GM12878 (cell line): Measurements from ENCODE around the gene HYDIN. TPM values are rescaled to one million over a fixed set of nuclear protein-coding genes. Genes with fewer than 3 reads are reported as not detected.

Experiments
- ATAC-seq: fragments of 200-7000 bp; cut with Tn5 transposase; 3 replicates; pipeline ENCODE4 v1.9.1; 2020; ENCODE audit warnings: mild to moderate bottlenecking, moderate library complexity
- BruUV-seq: library from RNA; stranded (reverse); fragments of 400-500 nt; replicated peaks from 2 replicates; lab custom pipeline; 2021; lab: Mats Ljungman, UMichigan
- CTCF ChIA-PET: fragments of 300-600 bp; sonication (Branson Sonifier 250); formaldehyde crosslinking; extraction: SDS; loops from one replicate; lab custom pipeline; 2021; ENCODE audit warnings: inconsistent platforms; lab: Yijun Ruan, JAX
- POLR2A ChIA-PET: fragments of 350-600 bp; formaldehyde crosslinking; extraction: SDS; loops from one replicate; lab custom pipeline; 2021; ENCODE audit warnings: inconsistent platforms; lab: Charles Lee
- RAD21 ChIA-PET: fragments of 300-600 bp; sonication (Branson Sonifier 250); formaldehyde crosslinking; loops from one replicate; lab custom pipeline; 2023; ENCODE audit warnings: antibody characterized with exemption; ENCODE audit not compliant: unreplicated experiment; lab: Charles Lee
- SMC1A ChIA-PET: fragments of 300-600 bp; sonication (Branson Sonifier 250); formaldehyde crosslinking; loops from one replicate; lab custom pipeline; 2023; ENCODE audit not compliant: unreplicated experiment, uncharacterized antibody; lab: Charles Lee
- DNase-seq: peaks from one replicate; pipeline ENCODE4 v3.0.0-alpha.2; 2011; ENCODE audit warnings: low read depth, low spot score
- FAIRE-seq: peaks from 3 replicates; lab custom pipeline; 2011; peaks lifted over from hg19 to GRCh38; lab: Jason Lieb, UNC
- H2AFZ ChIP-seq: 2 replicates; pipeline ENCODE4 v1.6.0; 2011; ENCODE audit warnings: low read depth, low read length, control low read depth; ENCODE audit not compliant: control insufficient read depth
- H3K27ac ChIP-seq: 2 replicates; pipeline ENCODE4 v1.5.1; 2011; ENCODE audit warnings: control low read depth; ENCODE audit not compliant: control insufficient read depth, insufficient read depth
- H3K27me3 ChIP-seq, 2 experiments: replicated peaks in 1 of 2; 2 replicates each; pipeline versions ENCODE4 v1.6.0 to v1.6.1; 2011; ENCODE audit warnings: low read length in 1 of 2; ENCODE audit not compliant: control insufficient read depth in 2 of 2, insufficient read depth in 2 of 2
- H3K36me3 ChIP-seq, 2 experiments: 2 replicates each; pipeline ENCODE4 v1.5.1; 2011; ENCODE audit warnings: low read length in 1 of 2; ENCODE audit not compliant: control insufficient read depth in 2 of 2, insufficient read depth in 2 of 2
- H3K4me1 ChIP-seq: 2 replicates; pipeline ENCODE4 v1.6.1; 2011; ENCODE audit warnings: mild to moderate bottlenecking, low read length, moderate library complexity, mixed read lengths; ENCODE audit not compliant: control insufficient read depth, insufficient read depth
- H3K4me2 ChIP-seq: 2 replicates; pipeline ENCODE4 v1.6.0; 2011; ENCODE audit warnings: control low read depth; ENCODE audit not compliant: control insufficient read depth, insufficient read depth
- H3K4me3 ChIP-seq: fragments of 200-600 bp; sonication (generic); 2 replicates; pipeline ENCODE4 v1.5.1; 2016
- H3K79me2 ChIP-seq: 2 replicates; pipeline ENCODE4 v1.6.0; 2011; ENCODE audit warnings: low read length; ENCODE audit not compliant: control insufficient read depth, insufficient read depth
- H3K9ac ChIP-seq: 2 replicates; pipeline ENCODE4 v1.8.0; 2011; ENCODE audit warnings: low read length, control low read depth, mixed read lengths; ENCODE audit not compliant: control insufficient read depth, insufficient read depth
- H3K9me3 ChIP-seq: replicated peaks from 3 replicates; pipeline ENCODE4 v1.5.1; 2011; ENCODE audit warnings: mild to moderate bottlenecking, low read length; ENCODE audit not compliant: control insufficient read depth, insufficient read depth
- H4K20me1 ChIP-seq: 2 replicates; pipeline ENCODE4 v1.6.0; 2011; ENCODE audit not compliant: control insufficient read depth, insufficient read depth
- BCLAF1 ChIP-seq: fragments of 450-650 bp; IDR thresholded peaks from 2 replicates; pipeline ENCODE4 v1.6.1; 2017; ENCODE audit warnings: antibody characterized with exemption, mild to moderate bottlenecking, moderate library complexity
- CEBPB ChIP-seq, 2 experiments: fragments of 150-350 bp in 1 of 2; IDR thresholded peaks; 2 replicates each; pipeline ENCODE4 v1.6.1; 2012 to 2014; ENCODE audit warnings: low read depth in 2 of 2, low read length in 2 of 2, borderline replicate concordance in 1 of 2, inconsistent platforms in 1 of 2
- GABPA ChIP-seq: IDR thresholded peaks from 2 replicates; pipeline ENCODE4 v1.6.1; 2014; ENCODE audit warnings: antibody characterized with exemption, low read depth, mild to moderate bottlenecking, inconsistent platforms
- GATAD2B ChIP-seq: fragments of 450-650 bp; conservative IDR thresholded peaks from 2 replicates; pipeline ENCODE4 v1.6.1; 2017; ENCODE audit warnings: low read depth, mild to moderate bottlenecking, moderate library complexity
- POLR2AphosphoS5 ChIP-seq: IDR thresholded peaks from 2 replicates; pipeline ENCODE4 v1.6.1; 2011; ENCODE audit warnings: mild to moderate bottlenecking, low read length, inconsistent platforms
- ZNF592 ChIP-seq: fragments of 450-650 bp; IDR thresholded peaks from 2 replicates; pipeline ENCODE4 v1.6.1; 2017; ENCODE audit warnings: mild to moderate bottlenecking, moderate library complexity
- ZNF622 ChIP-seq: fragments of 450-650 bp; IDR thresholded peaks from 2 replicates; pipeline ENCODE4 v1.6.1; 2017; ENCODE audit warnings: mild to moderate bottlenecking, inconsistent platforms
- WGBS: methylation state at CpG from one replicate; pipeline ENCODE4 v1.1.6; 2016; ENCODE audit warnings: low lambda C conversion rate; ENCODE audit not compliant: insufficient replicate concordance, insufficient coverage; ENCODE audit errors: missing lambda C conversion rate; 5-methylcytosine and 5-hydroxymethylcytosine counted together
- in situ Hi-C: fragments of 300-500 bp; cut with MboI; formaldehyde crosslinking; loops from 9 replicates; pipeline ENCODE4 v1.14.3; 2018; ENCODE audit warnings: mixed read lengths
- intact Hi-C: fragments of 100-400 bp; cut with micrococcal nuclease; formaldehyde crosslinking; loops from one replicate; pipeline ENCODE4 v1.14.2; 2022; ENCODE audit not compliant: unreplicated experiment
- polyA plus RNA-seq, 11 experiments: library from polyadenylated mRNA; depleted of rRNA in 4 of 11; unstranded in 6 of 11; stranded (reverse) in 5 of 11; fragments of >200 nt; fragmentation: Nextera tagmentation in 4 of 11; fragmentation: Illumina TruSeq in 1 of 11; extraction: Ambion mirVana in 4 of 11; extraction: Trizol in 1 of 11; gene quantifications; 1 replicate in 1 of 11; 2 replicates in 10 of 11; pipeline versions ENCODE4 v1.2.1 to v1.2.3, GENCODE V29; 2011 to 2016; ENCODE audit warnings: inconsistent platforms in 2 of 11, missing spikeins in 2 of 11, low read depth in 1 of 11
- total RNA-seq, 4 experiments: library from RNA; depleted of rRNA in 3 of 4; stranded (reverse); fragments of >200 nt in 3 of 4; fragmentation: Illumina TruSeq in 1 of 4; extraction: Trizol in 1 of 4; gene quantifications; 2 replicates each; pipeline versions ENCODE4 v1.2.1 to v1.2.3, GENCODE V29; 2013 to 2021

The HYDIN gene
- total and polyA plus RNA-seq, 10 of the 15 experiments (the other 5 are each of a cell fraction or from before 2014, with no cell fraction given): 0.01 to 0.30 (median 0.10) TPM; not detected in 7

GRCh38 chr16:70786020-70786755, 444.3 kb downstream of the HYDIN start (continued):
- TF ChIP-seq ZNF622 (no peak), CEBPB (IDR thresholded peaks at IDR 0.05; ENCODE audit: borderline replicate concordance in 1 of 2, low read depth in 2 of 2, low read length in 2 of 2) (no peak), POLR2AphosphoS5 (no peak), GATAD2B (no peak)
- TF ChIP-seq, all 136 proteins: peak for 0

- H3K9me3 ChIP-seq: peaks cover 2% of the 10 kb centered on the region; the same call in 1 of the 3 replicates
- intact Hi-C loops (no loop called here), in situ Hi-C loops (no loop called here)
- ATAC-seq (no peak), FAIRE-seq (no peak), DNase-seq (no peak)
- no TSS peak for BruUV-seq
- no peaks in the 10 kb centered on the region for H3K27me3 ChIP-seq
- H4K20me1 ChIP-seq: no peaks in the 10 kb centered on the region
- CTCF ChIA-PET: interaction anchor here (0.6 to 2.0 kb wide), 2 partner anchors 14 to 911 kb away, joined by 3 to 11 read pairs; no protein-coding TSS in a partner anchor
- H3K4me1 ChIP-seq: no peaks in the 10 kb centered on the region
- peaks cover 34 to 42% of the 10 kb centered on the region in 2 experiments for H3K36me3 ChIP-seq
- no peak overlapping the region for H3K9ac ChIP-seq
- H2AFZ ChIP-seq: no peak overlapping the region
- no peak for TF ChIP-seq GABPA
- TF ChIP-seq BCLAF1: no peak
- TF ChIP-seq ZNF592: no peak
- H3K79me2 ChIP-seq: no peaks in the 10 kb centered on the region
- no peak overlapping the region for H3K27ac ChIP-seq
- 91% methylated on average over 21 of the region's 21 CpGs for WGBS
- POLR2A ChIA-PET: no interaction called here
- H3K4me3 ChIP-seq: no peak overlapping the region
- RAD21 ChIA-PET: no interaction called here
- H3K4me2 ChIP-seq: no peak overlapping the region
- SMC1A ChIA-PET: interaction anchor here (1.2 kb wide), 1 partner anchor 14 kb away, joined by 4 read pairs; no protein-coding TSS in a partner anchor
These were observed 445.6 kb downstream of the HYDIN start for GRCh38 chr16:70784692-70785555.
